HuH-7 (cell line): ENCODE results near the gene MXD4.

Source experiments
- DNase-seq: peaks from one replicate; pipeline ENCODE4 v3.0.0; 2011; ENCODE audit warnings: low spot score

MXD4 gene

DNA sequence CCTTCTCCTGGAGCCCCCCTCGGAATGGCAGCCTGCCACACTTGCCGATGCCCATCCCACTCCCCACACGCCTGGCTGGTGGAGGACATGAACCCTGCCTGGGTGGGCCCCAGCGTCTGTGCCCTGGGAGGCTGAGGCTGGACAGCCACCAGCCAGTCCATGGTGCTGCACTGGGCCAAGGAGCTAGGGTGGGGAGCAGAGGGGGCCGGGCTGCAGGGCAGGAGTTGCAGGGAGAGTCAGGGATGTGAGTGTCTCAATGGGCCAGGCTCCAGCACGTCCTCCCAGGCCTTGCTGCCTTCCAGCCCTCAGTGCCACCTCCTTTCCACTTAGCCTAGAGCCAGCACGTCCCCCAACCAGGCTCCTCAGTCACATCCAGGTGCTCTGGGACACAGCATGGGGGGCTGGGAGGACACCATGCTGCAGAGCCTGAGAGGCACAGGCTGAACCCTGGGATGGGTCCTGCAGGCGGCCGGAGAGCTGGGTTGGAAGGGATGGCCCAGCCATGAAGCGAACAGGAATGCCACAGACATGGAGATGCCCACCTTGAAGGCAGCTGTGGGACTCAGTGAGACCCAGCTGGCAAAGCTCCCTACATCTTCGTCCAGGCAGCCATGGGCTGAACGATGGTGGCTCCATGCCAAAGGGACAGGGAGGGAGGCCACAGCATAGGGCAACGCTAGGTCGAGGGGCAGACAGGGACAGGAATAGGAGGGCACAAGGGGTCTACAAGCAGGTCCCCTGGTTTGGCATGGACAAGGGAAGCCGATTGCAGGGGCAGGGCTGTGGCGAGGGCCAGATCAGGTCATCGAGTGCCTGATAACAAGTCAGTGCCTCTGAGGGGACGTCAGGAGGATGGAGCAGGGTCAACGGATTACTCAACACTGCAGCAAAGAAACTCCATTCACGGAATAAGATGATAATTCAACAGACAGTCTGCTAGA, 30.1 kb upstream of the MXD4 start:
- no peak for DNase-seq

DNA sequence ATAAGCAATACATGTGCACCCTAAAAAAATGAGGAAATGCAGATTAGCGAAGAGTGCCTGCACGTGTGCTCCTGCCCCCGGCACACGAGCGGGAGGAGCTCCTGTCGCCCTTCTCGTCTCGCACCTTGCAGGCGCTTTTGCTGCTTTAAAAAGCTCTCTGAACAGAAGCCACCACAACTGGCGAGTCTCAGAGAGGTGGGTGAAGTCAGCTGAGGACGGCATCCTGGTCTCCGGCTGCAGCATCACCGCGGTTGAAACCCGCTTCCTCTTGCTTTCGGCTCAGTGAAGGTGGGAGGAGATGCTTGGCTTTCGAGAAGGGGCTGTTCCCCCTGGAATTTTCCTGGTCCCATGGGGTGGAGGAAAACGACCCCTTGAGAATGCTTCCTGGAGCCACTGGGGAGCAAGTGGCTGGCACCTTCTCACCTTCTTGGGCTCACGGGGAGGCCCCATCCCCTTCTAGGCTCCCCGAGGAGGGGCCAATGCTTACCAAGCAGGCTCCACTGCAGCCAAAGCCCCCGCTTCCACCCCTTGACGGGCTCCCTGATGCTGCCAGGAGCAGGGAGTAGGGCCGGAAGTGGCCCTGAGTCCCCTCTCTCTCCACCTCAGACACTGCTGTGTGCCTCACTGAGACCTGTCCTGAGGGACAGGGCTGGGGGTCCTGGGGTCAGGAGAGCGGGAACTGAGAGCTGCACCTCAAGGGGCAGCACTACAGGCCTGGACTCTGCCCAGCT, 29.2 kb upstream of the MXD4 start:
- DNase-seq, result no peak

DNA sequence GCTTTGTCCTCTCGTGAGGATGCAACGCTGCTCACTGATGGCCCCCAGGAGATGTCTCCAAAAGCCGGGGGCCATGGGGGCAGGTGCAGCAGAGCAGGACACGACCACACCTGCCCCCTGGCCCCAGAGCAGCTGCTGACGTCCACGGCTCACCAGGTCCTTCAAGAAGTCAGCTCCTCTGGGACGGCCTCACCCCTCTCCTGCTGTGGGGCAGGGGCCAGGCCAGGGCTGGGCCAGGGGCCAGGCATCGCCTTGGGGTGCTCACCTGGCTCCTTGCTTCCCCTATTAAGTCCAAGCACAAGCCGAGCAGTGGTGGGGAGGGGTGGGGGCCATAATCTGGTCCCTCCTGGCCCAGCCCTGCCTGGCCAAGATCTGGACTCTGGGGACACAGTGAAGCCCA, 28.6 kb upstream of the MXD4 start:
- DNase-seq, result no peak

DNA sequence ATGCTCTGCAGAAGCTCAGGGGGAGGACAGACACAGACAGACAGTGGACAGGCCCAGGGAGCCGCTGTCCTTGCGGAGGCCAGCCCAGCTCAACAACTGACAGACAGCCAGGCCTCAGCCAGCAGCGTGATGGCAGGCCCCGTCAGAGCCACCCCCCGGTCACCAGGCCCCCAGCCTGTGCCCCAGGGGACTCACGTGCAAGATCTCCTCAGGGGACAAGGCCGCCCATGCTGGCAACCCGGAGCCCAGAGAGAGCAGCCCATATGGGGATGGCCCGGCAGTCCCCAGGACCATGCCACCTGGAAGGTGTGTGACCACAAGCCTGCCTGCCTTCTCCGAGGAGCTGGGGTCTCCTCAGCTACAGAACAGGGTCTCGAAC, 28.0 kb upstream of the MXD4 start:
- no peak for DNase-seq

DNA sequence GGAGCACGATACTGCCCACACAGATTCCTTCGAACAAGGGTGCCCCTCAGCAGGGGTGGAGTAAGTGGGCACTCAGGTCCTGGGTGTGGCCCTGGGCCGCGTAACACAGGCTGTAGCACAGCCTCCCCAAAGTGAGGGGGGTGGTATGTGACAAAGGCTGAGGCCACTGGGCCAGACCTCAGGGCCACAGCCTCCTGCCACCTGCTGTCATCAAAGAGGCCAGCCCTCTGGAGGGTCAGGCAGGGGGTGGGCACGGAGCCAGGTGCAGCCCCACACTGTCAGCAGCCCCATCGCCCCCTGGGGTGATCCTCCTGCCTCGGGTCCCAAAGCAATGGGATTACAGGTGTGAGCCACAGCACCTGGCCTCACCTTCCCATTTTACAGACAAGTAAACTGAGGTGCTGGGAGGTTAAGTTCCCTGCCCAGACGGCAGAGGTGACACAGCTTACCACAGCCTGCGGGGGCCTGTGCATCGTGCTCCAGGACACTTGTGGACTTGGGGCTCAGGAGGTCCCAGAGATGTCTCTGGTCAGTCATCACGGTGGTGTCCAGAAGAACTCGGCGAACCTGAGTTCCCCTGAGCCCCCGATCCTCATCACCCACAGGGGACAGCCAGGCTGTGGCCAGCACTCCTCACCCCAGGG, 27.5 kb upstream of the MXD4 start:
- DNase-seq, result no peak

DNA sequence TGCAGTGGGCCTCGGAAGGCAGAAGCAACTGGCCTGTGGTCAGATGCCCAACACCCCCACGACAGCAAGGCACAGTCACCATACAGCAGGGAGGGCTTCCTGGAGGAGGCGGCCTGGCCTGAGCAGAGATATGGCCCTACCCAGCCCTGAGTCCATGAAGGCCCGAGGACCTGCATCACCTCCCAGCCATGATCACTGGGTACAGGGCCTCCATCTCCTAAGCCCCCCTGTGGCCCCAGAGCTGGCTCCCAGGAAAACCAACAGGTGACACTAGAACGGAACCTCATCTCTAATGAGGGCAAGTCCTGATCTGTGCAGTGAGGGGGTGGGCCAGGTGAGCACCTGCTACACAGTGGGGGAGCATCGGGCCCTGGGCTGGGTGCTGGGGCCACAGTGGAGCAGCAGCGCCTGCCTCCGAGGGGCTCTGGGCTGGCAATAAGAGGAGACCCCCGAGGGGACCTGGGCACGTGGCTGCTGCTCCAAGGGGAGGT, 26.2 kb upstream of the MXD4 start:
- DNase-seq, result no peak

DNA sequence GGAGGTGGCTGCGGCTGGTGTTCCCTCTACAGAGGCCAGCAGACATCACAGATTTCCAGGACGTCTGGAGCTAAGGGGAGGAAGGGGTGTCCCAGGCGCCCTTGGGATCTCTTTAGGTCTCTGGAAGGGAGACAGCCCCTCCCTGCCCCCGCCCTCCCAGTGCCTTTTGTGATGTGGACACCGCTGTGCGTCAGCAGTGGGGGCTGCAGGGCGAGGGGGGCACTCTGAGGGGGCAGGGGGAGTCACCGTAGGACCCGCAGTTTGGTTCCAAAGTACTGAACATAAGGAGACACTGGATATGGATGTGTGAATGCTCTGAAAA, 25.6 kb upstream of the MXD4 start:
- DNase-seq, result no peak

DNA sequence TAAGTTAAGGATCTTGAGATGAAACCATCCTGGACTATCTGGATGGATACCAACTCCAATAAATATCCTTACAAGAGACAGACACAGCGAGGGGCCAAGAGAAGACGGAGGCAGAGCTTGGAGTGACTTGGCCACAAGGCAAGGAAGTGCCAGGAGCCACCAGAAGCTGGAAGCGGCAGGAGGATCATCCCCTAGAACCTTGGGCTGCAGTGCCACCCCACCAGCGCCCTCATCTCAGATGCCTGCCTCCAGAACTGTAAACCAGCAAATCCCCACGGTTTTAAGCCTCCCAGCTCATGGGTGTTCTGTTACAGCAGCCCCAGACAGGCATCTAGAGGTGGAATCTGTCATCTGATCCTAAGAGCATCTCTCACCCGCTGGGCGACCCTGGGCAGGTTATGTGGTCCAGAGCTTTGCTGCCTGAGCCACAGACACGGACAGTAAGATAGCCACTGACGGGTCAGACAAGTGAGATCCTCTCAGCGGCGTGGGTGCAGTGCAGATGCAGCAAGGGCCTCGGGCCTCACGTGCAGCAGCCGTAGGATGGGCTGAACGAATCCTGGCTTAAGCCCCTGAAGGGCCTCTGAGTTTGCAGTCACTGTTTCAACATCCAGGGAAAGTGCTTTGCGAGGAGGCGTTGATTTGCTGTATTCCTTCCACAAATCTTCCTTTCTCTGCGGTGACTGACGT, 25.1 kb upstream of the MXD4 start:
- no peak for DNase-seq

DNA sequence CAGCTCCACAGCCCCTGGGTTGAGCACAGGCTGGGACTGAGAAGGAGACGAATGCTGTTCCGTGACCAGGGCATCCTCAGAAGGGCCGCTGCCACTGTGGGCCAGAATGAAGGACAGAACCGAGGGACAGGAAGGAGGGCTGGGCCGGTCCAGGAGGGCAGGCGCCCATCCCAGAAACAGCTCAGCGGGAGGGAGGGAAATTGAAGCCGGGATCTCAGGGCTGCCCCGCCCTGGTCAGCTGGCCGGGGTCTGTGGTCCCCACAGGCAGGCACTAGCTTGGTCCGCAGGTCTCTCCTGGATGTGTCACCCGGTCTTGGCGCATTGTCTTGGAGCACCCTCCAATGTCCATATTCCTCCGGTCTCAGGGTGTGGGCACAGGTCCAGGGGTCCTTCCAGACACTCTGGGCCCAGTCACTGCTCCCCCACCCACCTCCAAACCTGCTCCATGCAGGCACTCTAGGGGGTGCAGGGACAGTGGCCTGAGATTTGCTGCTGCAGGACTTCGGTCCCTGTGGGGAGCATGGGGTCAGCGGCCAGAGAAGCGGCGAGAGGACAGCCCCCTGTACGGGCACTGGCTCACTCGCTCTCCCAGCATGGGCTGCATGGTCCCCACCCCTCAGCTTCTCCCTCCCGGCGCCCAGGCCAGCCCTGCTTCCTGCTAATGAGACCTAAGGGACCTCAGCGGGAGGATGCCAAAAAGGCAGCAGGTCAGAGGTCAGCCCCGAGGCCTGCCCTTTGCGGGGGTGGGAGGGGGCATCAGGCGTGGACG, 23.9 kb upstream of the MXD4 start:
- no peak for DNase-seq

DNA sequence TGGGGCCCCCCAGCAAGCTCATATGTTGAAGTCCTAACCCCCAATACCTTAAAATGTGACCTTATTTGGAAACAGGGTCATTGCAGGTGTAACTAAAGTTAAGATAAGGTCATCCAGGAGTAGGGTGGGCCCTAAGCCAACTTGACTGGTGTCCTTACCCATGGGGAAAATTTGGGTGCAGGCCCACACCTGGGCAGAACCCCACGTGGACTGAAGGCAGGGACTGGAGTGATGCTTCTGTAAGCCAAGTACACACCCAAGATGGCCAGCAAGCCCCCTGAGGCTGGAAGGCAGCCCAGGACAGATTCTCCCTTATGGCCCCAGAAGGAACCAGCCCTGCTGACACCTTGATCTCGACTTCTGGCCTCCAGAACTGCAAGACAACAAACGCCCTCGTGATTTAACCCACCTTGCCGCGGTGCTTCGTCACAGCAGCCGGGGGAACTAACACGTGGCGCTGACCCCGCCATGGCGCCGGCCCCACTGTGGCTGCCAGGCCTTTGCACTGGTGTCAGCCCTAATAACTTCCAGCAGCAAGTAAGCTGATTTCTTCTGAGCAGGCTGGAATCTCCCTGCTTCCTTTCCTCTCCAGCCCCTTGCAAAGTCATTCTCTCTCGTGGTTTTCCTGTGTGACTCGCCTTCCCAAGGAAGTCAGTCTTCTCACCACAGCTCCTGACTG, 23.2 kb upstream of the MXD4 start:
- DNase-seq, result no peak

DNA sequence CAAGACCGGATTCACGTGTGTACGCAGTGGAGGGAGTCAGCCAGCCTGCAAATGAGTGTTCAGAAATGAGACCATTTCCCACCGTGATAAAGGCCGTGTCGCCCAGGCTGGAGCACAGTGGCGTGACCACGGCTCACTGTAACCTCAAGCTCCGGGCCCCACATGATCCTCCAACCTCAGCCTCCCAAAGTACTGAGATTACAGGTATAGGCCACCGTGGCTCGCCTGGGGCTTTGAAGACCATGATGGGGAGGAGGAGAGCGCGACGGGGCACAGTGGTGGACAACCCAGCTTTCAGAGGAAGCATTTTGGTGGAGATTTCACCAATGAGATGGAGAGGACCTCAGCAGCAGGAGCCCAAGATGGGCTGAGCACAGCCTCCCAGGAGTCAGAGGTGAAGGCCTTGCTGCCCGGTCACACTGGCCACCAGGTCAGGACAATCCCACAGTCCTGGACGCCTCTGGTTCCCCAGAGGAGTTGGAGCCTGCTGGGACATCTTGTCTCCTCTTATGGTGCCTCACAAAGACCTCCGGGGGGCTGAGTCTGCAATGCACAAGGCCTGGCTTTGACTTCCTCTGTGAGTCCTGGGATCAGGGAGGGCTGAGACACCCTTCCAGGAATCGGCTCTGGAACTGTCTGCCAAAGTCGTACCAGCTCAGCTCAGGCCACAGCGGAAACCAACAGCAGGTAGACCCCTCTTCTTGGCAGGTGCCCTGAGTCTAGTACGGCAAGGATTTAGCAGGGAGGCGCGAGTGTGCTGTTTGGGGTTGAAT, 22.4 kb upstream of the MXD4 start:
- DNase-seq, result no peak

DNA sequence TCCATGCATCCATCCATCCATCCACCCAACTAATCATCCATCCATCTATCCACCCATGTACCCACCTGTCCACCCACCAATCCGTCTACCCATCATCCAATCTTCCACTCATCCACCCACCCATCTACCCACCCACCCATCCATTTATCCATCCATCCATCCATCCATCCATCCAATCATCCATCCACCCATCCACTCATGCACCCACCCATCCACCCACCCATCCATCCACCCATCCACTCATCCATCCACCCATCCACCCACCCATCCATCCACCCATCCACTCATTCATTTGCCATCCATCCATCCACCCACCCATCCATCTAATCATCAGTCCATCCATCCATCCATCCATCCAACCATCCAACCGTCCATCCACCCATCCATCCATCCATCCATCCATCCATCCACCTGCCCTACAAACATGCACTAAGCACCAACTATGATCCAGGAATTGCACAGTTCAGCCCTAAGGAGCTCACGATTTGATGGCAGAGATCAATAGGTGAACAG, 21.3 kb upstream of the MXD4 start:
- DNase-seq, result no peak

DNA sequence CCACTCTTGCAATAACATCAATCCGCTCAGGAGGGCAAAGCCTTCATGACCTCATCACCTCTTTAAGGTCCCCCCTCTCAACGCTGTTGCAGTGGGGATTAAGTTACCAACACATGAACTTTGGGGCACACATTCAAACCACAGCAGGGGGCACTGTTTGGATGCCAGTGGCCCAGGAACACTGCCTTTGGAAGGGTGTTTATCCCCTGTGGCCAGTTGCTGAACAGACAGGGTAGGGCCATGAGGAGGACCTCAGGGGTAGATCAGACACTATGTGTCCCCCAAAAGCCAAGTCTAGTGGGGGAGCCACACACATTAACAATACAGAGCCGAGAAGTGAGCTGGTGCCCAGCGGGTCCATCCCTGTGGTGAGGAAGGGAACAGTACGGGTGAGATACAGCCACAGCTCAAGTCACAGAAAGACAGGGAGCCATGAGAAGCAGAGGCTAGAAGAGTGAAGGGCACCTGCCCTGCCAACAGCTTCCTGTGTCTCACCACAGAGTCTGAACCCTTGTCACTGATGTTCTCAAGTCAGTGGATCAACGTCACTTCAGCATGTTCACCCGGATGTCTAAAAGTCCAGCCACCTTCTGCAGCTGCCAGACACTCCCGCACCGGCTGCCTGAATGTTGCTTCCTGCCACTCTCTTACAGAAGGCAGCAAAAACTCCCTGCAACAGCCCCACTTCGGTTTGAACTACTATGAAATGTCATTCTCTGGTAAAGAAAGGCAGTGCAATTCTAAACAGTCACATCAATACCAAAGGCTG, 19.9 kb upstream of the MXD4 start:
- DNase-seq, result no peak

DNA sequence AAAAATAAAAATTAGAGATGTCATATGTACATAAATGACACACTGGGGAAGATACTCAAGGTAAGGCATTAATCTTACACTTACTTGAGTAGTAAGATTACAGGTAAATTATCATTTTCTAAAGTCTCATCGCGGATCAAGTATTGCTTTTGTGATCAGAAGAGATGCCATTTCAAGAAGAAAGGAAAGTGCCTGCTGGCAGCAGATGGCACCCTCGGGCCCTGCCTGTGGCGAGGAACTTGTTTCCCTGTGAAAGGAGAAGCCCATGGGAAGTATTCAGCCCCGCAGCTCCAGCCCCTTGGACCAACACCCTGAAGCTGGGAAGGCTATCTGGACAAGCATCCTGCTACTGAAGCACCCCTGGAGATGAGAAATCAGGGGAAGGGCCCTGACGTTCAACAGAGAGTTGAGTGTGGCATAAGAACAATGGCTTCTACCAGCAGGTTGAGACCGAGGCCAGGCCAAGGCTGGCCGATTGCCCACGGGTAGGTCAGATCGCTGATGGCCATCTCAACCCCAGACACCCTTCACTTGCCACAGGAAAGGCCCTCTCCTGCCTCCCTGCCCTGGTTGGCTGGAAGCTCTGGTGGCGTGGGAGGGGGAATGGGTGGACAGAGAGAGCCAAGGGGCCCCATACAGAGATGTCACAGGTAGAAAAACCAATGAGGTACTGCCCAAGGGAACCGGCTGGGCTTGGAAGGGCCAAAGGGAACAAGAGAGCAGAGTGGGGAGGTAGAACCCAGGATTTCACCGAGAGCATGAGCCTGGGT, 18.8 kb upstream of the MXD4 start:
- DNase-seq, result no peak

DNA sequence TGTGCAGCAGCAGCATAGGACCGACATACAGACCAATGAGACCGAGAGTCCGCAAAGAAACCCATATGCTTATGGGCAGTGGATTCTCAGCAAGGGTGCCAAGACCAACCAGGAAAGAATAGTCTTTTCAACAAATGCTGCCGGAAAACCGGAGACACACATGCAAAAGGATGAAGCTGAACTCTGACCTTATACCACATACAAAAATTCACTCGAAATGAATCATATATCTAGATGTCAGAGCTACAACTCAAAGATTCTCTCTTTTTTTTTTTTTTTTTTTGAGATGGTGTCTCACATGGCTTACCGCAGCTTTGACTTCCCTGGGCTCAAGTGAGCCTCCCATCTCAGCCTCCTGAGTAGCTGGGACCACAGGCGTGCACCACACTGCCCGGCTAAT, 16.0 kb upstream of the MXD4 start:
- no peak for DNase-seq

DNA sequence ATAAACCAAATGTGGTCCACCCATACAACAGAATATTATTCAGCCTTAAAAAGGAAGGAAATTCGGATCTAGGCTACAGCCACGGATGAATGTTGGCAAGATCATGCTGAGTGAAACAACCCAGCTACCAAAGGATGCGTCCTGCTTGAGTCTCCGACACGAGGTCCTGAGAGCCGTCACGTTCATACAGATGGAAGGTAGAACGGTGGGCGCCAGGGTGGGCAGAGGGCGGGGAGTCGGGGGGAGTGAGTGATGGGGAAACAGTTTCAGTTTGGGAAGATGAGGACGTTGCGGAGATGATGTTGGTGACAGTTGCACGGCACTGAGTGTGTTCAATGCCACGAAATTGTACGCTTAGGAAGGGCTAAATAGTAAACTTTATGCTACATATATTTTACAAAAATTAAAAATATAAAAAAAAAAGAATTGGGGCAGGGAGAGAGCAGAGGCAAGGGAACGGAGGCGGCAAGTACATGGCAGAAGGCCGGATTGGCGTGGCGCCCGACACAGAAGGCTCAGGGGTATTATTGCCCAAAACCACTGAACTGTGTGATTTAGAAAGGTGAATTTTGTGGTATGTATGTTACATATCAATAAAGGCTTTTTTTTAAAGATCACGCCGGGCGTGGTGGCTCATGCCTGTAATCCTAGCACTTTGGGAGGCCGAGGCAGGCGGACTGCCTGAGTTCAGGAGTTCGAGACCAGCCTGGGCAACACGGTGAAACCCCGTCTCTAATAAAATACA, 14.8 kb upstream of the MXD4 start:
- no peak for DNase-seq

DNA sequence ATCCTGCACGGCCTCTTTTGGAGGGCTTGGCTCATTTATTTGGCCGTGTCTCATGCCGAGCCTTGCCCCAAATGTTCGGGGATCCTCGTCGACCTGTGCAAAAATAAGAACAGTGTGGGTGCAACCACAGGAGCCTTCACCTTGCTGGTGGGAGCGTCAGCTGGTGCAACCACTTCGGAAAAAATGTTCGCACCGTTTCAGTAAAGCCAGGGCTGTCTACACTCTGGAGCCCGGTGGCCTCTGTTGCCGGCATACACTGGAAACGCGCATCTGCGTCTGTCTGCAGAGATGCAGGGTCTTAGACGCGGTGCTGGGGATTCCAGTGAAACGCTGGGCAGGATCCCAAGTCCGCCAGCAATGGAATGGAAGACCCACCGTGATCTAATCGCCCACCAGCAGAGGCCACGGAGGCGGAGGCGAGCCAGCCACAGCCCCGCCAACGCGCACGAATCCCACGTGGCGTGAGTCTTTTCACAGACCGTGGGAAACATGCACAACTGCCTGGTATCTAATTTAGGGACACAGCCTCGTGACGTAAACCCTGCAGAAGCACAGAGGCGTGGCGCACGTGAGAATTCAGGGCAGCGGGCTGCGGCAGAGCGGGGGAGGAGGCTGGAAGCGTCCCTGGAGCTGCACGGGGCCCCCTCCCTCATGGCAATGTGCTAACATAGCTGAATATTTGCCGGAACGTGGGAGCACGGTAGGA, 13.8 kb upstream of the MXD4 start:
- DNase-seq, result no peak
